GM12878 (cell line): ENCODE data around the gene PRPF31. TPM values are rescaled to one million over a fixed set of nuclear protein-coding genes. Genes with fewer than 3 reads are reported as not detected.

Experiments used
- ATAC-seq: fragments of 200-7000 bp; cut with Tn5 transposase; 3 replicates; pipeline ENCODE4 v1.9.1; 2020; ENCODE audit warnings: mild to moderate bottlenecking, moderate library complexity
- BruUV-seq: library from RNA; stranded (reverse); fragments of 400-500 nt; replicated peaks from 2 replicates; lab custom pipeline; 2021; lab: Mats Ljungman, UMichigan
- CTCF ChIA-PET: fragments of 300-600 bp; sonication (Branson Sonifier 250); formaldehyde crosslinking; extraction: SDS; loops from one replicate; lab custom pipeline; 2021; ENCODE audit warnings: inconsistent platforms; lab: Yijun Ruan, JAX
- POLR2A ChIA-PET: fragments of 350-600 bp; formaldehyde crosslinking; extraction: SDS; loops from one replicate; lab custom pipeline; 2021; ENCODE audit warnings: inconsistent platforms; lab: Charles Lee
- RAD21 ChIA-PET: fragments of 300-600 bp; sonication (Branson Sonifier 250); formaldehyde crosslinking; loops from one replicate; lab custom pipeline; 2023; ENCODE audit warnings: antibody characterized with exemption; ENCODE audit not compliant: unreplicated experiment; lab: Charles Lee
- SMC1A ChIA-PET: fragments of 300-600 bp; sonication (Branson Sonifier 250); formaldehyde crosslinking; loops from one replicate; lab custom pipeline; 2023; ENCODE audit not compliant: unreplicated experiment, uncharacterized antibody; lab: Charles Lee
- DNase-seq: peaks from one replicate; pipeline ENCODE4 v3.0.0-alpha.2; 2011; ENCODE audit warnings: low read depth, low spot score
- FAIRE-seq: peaks from 3 replicates; lab custom pipeline; 2011; peaks lifted over from hg19 to GRCh38; lab: Jason Lieb, UNC
- H2AFZ ChIP-seq: 2 replicates; pipeline ENCODE4 v1.6.0; 2011; ENCODE audit warnings: low read depth, low read length, control low read depth; ENCODE audit not compliant: control insufficient read depth
- H3K27ac ChIP-seq: 2 replicates; pipeline ENCODE4 v1.5.1; 2011; ENCODE audit warnings: control low read depth; ENCODE audit not compliant: control insufficient read depth, insufficient read depth
- H3K27me3 ChIP-seq, 2 experiments: replicated peaks in 1 of 2; 2 replicates each; pipeline versions ENCODE4 v1.6.0 to v1.6.1; 2011; ENCODE audit warnings: low read length in 1 of 2; ENCODE audit not compliant: control insufficient read depth in 2 of 2, insufficient read depth in 2 of 2
- H3K36me3 ChIP-seq, 2 experiments: 2 replicates each; pipeline ENCODE4 v1.5.1; 2011; ENCODE audit warnings: low read length in 1 of 2; ENCODE audit not compliant: control insufficient read depth in 2 of 2, insufficient read depth in 2 of 2
- H3K4me1 ChIP-seq: 2 replicates; pipeline ENCODE4 v1.6.1; 2011; ENCODE audit warnings: mild to moderate bottlenecking, low read length, moderate library complexity, mixed read lengths; ENCODE audit not compliant: control insufficient read depth, insufficient read depth
- H3K4me2 ChIP-seq: 2 replicates; pipeline ENCODE4 v1.6.0; 2011; ENCODE audit warnings: control low read depth; ENCODE audit not compliant: control insufficient read depth, insufficient read depth
- H3K4me3 ChIP-seq: fragments of 200-600 bp; sonication (generic); 2 replicates; pipeline ENCODE4 v1.5.1; 2016
- H3K79me2 ChIP-seq: 2 replicates; pipeline ENCODE4 v1.6.0; 2011; ENCODE audit warnings: low read length; ENCODE audit not compliant: control insufficient read depth, insufficient read depth
- H3K9ac ChIP-seq: 2 replicates; pipeline ENCODE4 v1.8.0; 2011; ENCODE audit warnings: low read length, control low read depth, mixed read lengths; ENCODE audit not compliant: control insufficient read depth, insufficient read depth
- H3K9me3 ChIP-seq: replicated peaks from 3 replicates; pipeline ENCODE4 v1.5.1; 2011; ENCODE audit warnings: mild to moderate bottlenecking, low read length; ENCODE audit not compliant: control insufficient read depth, insufficient read depth
- H4K20me1 ChIP-seq: 2 replicates; pipeline ENCODE4 v1.6.0; 2011; ENCODE audit not compliant: control insufficient read depth, insufficient read depth
- BMI1 ChIP-seq: fragments of 450-650 bp; IDR thresholded peaks from 2 replicates; pipeline ENCODE4 v1.6.1; 2016; ENCODE audit warnings: mild to moderate bottlenecking, moderate library complexity, borderline replicate concordance
- ESRRA ChIP-seq: IDR thresholded peaks from 2 replicates; pipeline ENCODE4 v1.6.1; 2012; ENCODE audit warnings: mild to moderate bottlenecking, low read length, improper control_type of control experiment
- FOS ChIP-seq: IDR thresholded peaks from 3 replicates; pipeline ENCODE4 v1.6.1; 2011; ENCODE audit warnings: borderline replicate concordance; ENCODE audit not compliant: insufficient read length; ENCODE audit errors: extremely low read depth
- HCFC1 ChIP-seq: fragments of 150-350 bp; IDR thresholded peaks from 2 replicates; pipeline ENCODE4 v1.6.1; 2014; ENCODE audit warnings: low read length
- IKZF2 ChIP-seq, 2 experiments: fragments of 450-650 bp; IDR thresholded peaks; 2 replicates each; pipeline ENCODE4 v1.6.1; 2017; ENCODE audit warnings: mild to moderate bottlenecking in 2 of 2, moderate library complexity in 2 of 2
- KAT2A ChIP-seq: conservative IDR thresholded peaks from 2 replicates; pipeline ENCODE4 v1.6.1; 2011; ENCODE audit warnings: low read depth, low read length; ENCODE audit not compliant: control insufficient read depth
- MEF2B ChIP-seq: fragments of 450-650 bp; IDR thresholded peaks from 2 replicates; pipeline ENCODE4 v1.6.1; 2018; ENCODE audit warnings: mild to moderate bottlenecking, moderate library complexity; ENCODE audit not compliant: partially characterized antibody, poor library complexity, severe bottlenecking
- SMC3 ChIP-seq: IDR thresholded peaks from 2 replicates; pipeline ENCODE4 v1.6.1; 2011; ENCODE audit warnings: low read length, improper control_type of control experiment, borderline replicate concordance
- SUZ12 ChIP-seq: fragments of 200-600 bp; sonication (generic); IDR thresholded peaks from one replicate; pipeline ENCODE4 v1.6.1; 2018; ENCODE audit warnings: antibody characterized with exemption, mild to moderate bottlenecking; ENCODE audit not compliant: unreplicated experiment
- WGBS: methylation state at CpG from one replicate; pipeline ENCODE4 v1.1.6; 2016; ENCODE audit warnings: low lambda C conversion rate; ENCODE audit not compliant: insufficient replicate concordance, insufficient coverage; ENCODE audit errors: missing lambda C conversion rate; 5-methylcytosine and 5-hydroxymethylcytosine counted together
- in situ Hi-C: fragments of 300-500 bp; cut with MboI; formaldehyde crosslinking; loops from 9 replicates; pipeline ENCODE4 v1.14.3; 2018; ENCODE audit warnings: mixed read lengths
- intact Hi-C: fragments of 100-400 bp; cut with micrococcal nuclease; formaldehyde crosslinking; loops from one replicate; pipeline ENCODE4 v1.14.2; 2022; ENCODE audit not compliant: unreplicated experiment
- polyA plus RNA-seq, 11 experiments: library from polyadenylated mRNA; depleted of rRNA in 4 of 11; unstranded in 6 of 11; stranded (reverse) in 5 of 11; fragments of >200 nt; fragmentation: Nextera tagmentation in 4 of 11; fragmentation: Illumina TruSeq in 1 of 11; extraction: Ambion mirVana in 4 of 11; extraction: Trizol in 1 of 11; gene quantifications; 1 replicate in 1 of 11; 2 replicates in 10 of 11; pipeline versions ENCODE4 v1.2.1 to v1.2.3, GENCODE V29; 2011 to 2016; ENCODE audit warnings: inconsistent platforms in 2 of 11, missing spikeins in 2 of 11, low read depth in 1 of 11
- total RNA-seq, 4 experiments: library from RNA; depleted of rRNA in 3 of 4; stranded (reverse); fragments of >200 nt in 3 of 4; fragmentation: Illumina TruSeq in 1 of 4; extraction: Trizol in 1 of 4; gene quantifications; 2 replicates each; pipeline versions ENCODE4 v1.2.1 to v1.2.3, GENCODE V29; 2013 to 2021
- TF ChIP-seq, protein P1 (sequence below): fragments of 450-650 bp; IDR thresholded peaks from 2 replicates; pipeline ENCODE4 v1.6.1; 2017; ENCODE audit warnings: antibody characterized with exemption, mild to moderate bottlenecking, moderate library complexity
- TF ChIP-seq, protein P2 (sequence below): IDR thresholded peaks from 2 replicates; pipeline ENCODE4 v1.6.1; 2011; ENCODE audit warnings: low read depth, low read length, improper control_type of control experiment, borderline replicate concordance
- TF ChIP-seq, protein P3 (sequence below): IDR thresholded peaks from 2 replicates; pipeline ENCODE4 v1.6.1; 2012; ENCODE audit warnings: improper control_type of control experiment, low read depth, low read length; ENCODE audit not compliant: insufficient replicate concordance

The PRPF31 gene
- total and polyA plus RNA-seq, 10 of the 15 experiments (the other 5 are each of a cell fraction or from before 2014, with no cell fraction given): 2.7 to 170 (median 69.7) TPM

DNA sequence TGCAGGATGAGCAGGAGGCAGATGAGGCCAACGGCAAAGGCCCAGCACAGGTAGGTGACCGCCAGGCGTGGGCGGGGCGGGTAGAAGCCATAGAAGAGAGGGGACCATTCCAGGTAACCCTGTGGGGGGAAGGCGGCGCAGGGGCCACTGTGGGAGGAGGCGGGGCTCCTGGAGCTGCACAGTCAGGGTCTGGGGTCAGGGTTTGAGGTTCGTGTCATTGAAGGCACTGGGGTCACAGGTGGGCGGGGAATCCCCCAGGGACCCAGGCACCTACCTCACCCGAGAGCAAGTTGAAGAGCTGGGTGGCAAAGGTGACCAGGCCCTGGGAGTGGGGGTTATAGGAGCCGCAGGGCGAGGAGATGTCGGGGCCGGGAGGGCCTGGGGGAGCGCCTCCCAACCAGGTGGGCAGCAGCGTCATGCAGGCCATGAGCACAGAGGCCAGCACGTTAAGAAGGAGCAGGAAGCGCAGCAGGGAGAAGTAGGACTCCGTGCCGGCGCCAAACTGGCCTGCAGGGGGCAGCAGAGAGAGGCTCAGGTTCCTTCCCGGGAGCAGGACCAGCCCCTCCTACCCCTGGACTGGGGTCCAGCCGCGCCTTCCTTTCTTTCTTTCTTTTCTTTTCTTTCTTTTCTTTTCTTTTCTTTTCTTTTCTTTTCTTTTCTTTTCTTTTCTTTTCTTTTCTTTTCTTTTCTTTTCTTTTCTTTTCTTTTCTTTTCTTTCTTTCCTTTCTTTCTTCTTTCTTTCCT, 52.8 kb downstream of the PRPF31 start:
- H3K4me2 ChIP-seq: peak overlapping the region; percentile 50; the same call in 1 of the 2 replicates
- DNase-seq (no peak), FAIRE-seq (peak; percentile 76), ATAC-seq (peak; percentile 98)
- ChIA-PET SMC1A (no interaction called here), RAD21 (interaction anchor here (1.2 kb wide), 1 partner anchor 99 kb away, joined by 3 read pairs; no protein-coding TSS in a partner anchor), POLR2A (no interaction called here), CTCF (interaction anchor here (0.7 to 1.9 kb wide), 6 partner anchors 9 to 222 kb away, joined by 3 to 9 read pairs (median 4); partner anchors contain the start of gene LENG1)
- in situ Hi-C loops: no loop called here
- H3K36me3 ChIP-seq: no peaks in the 10 kb centered on the region
- no peak overlapping the region for H3K4me3 ChIP-seq
- peak overlapping the region; percentile 71 for H2AFZ ChIP-seq
- no peak overlapping the region for H3K27ac ChIP-seq
- no peaks in the 10 kb centered on the region for H3K79me2 ChIP-seq
- no peaks in the 10 kb centered on the region for H4K20me1 ChIP-seq
- intact Hi-C loops: loop anchor here (1.0 kb wide), 1 partner anchor 63 kb away; no protein-coding TSS in a partner anchor
- BruUV-seq: no TSS peak
- no peaks in the 10 kb centered on the region for H3K4me1 ChIP-seq
- WGBS: 24% methylated on average over 23 of the region's 25 CpGs
- H3K27me3 ChIP-seq: no peaks in the 10 kb centered on the region
- H3K9ac ChIP-seq: no peak overlapping the region
- no peaks in the 10 kb centered on the region; the same call in 2 of the 3 replicates for H3K9me3 ChIP-seq
- TF ChIP-seq IKZF2 (IDR thresholded peaks at IDR 0.05) (0 out of 4 replicates have a peak, but pooled peaks of 1 of the 2 experiments have one; percentile 20), SUZ12 (no peak), HCFC1 (no peak), MEF2B (peak; percentile 79), ESRRA (no peak), BMI1 (no peak), FOS (no peak), KAT2A (no peak), SMC3 (peak; percentile 78)
- TF ChIP-seq, protein P1, sequence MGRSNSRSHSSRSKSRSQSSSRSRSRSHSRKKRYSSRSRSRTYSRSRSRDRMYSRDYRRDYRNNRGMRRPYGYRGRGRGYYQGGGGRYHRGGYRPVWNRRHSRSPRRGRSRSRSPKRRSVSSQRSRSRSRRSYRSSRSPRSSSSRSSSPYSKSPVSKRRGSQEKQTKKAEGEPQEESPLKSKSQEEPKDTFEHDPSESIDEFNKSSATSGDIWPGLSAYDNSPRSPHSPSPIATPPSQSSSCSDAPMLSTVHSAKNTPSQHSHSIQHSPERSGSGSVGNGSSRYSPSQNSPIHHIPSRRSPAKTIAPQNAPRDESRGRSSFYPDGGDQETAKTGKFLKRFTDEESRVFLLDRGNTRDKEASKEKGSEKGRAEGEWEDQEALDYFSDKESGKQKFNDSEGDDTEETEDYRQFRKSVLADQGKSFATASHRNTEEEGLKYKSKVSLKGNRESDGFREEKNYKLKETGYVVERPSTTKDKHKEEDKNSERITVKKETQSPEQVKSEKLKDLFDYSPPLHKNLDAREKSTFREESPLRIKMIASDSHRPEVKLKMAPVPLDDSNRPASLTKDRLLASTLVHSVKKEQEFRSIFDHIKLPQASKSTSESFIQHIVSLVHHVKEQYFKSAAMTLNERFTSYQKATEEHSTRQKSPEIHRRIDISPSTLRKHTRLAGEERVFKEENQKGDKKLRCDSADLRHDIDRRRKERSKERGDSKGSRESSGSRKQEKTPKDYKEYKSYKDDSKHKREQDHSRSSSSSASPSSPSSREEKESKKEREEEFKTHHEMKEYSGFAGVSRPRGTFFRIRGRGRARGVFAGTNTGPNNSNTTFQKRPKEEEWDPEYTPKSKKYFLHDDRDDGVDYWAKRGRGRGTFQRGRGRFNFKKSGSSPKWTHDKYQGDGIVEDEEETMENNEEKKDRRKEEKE: no peak
- TF ChIP-seq, protein P2, sequence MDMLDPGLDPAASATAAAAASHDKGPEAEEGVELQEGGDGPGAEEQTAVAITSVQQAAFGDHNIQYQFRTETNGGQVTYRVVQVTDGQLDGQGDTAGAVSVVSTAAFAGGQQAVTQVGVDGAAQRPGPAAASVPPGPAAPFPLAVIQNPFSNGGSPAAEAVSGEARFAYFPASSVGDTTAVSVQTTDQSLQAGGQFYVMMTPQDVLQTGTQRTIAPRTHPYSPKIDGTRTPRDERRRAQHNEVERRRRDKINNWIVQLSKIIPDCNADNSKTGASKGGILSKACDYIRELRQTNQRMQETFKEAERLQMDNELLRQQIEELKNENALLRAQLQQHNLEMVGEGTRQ: no peak
- TF ChIP-seq, protein P3, sequence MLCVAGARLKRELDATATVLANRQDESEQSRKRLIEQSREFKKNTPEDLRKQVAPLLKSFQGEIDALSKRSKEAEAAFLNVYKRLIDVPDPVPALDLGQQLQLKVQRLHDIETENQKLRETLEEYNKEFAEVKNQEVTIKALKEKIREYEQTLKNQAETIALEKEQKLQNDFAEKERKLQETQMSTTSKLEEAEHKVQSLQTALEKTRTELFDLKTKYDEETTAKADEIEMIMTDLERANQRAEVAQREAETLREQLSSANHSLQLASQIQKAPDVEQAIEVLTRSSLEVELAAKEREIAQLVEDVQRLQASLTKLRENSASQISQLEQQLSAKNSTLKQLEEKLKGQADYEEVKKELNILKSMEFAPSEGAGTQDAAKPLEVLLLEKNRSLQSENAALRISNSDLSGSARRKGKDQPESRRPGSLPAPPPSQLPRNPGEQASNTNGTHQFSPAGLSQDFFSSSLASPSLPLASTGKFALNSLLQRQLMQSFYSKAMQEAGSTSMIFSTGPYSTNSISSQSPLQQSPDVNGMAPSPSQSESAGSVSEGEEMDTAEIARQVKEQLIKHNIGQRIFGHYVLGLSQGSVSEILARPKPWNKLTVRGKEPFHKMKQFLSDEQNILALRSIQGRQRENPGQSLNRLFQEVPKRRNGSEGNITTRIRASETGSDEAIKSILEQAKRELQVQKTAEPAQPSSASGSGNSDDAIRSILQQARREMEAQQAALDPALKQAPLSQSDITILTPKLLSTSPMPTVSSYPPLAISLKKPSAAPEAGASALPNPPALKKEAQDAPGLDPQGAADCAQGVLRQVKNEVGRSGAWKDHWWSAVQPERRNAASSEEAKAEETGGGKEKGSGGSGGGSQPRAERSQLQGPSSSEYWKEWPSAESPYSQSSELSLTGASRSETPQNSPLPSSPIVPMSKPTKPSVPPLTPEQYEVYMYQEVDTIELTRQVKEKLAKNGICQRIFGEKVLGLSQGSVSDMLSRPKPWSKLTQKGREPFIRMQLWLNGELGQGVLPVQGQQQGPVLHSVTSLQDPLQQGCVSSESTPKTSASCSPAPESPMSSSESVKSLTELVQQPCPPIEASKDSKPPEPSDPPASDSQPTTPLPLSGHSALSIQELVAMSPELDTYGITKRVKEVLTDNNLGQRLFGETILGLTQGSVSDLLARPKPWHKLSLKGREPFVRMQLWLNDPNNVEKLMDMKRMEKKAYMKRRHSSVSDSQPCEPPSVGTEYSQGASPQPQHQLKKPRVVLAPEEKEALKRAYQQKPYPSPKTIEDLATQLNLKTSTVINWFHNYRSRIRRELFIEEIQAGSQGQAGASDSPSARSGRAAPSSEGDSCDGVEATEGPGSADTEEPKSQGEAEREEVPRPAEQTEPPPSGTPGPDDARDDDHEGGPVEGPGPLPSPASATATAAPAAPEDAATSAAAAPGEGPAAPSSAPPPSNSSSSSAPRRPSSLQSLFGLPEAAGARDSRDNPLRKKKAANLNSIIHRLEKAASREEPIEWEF: no peak
